NCI-H128 (cell line): ENCODE results near the gene CAPN8.

Experiments
- DNase-seq: peaks from one replicate; lab custom pipeline; 2025; ENCODE audit not compliant: unreplicated experiment; lab: John Stamatoyannopoulos, UW

CAPN8 gene

GRCh38 chr1:223657978-223658377 lies 7.5 kb downstream of the CAPN8 start:
- DNase-seq = no peak

- no peak for DNase-seq
Observed at GRCh38 chr1:223654083-223654482, 11.4 kb downstream of the CAPN8 start.

- DNase-seq = no peak
Observed at GRCh38 chr1:223653431-223653830, 12.1 kb downstream of the CAPN8 start.

- no peak for DNase-seq
Observed at GRCh38 chr1:223653015-223653414, 12.5 kb downstream of the CAPN8 start.

- no peak for DNase-seq
Observed at GRCh38 chr1:223652436-223652941, 13.0 kb downstream of the CAPN8 start.

GRCh38 chr1:223651291-223651991 lies 14.1 kb downstream of the CAPN8 start:
- DNase-seq = no peak

- DNase-seq = no peak
Observed at GRCh38 chr1:223650465-223650864, 15.0 kb downstream of the CAPN8 start.

GRCh38 chr1:223649222-223649621 lies 16.3 kb downstream of the CAPN8 start:
- DNase-seq = no peak

- DNase-seq = no peak
Observed at GRCh38 chr1:223647249-223647648, 18.3 kb downstream of the CAPN8 start.

GRCh38 chr1:223645903-223646302 lies 19.6 kb downstream of the CAPN8 start:
- no peak for DNase-seq

GRCh38 chr1:223642237-223642636 lies 23.3 kb downstream of the CAPN8 start:
- peak; percentile 66 for DNase-seq

GRCh38 chr1:223641523-223642039 lies 23.9 kb downstream of the CAPN8 start:
- no peak for DNase-seq

GRCh38 chr1:223639331-223639749 lies 26.2 kb downstream of the CAPN8 start:
- no peak for DNase-seq

- DNase-seq = no peak
Observed at GRCh38 chr1:223635236-223635635, 30.3 kb downstream of the CAPN8 start.

GRCh38 chr1:223634423-223634822 lies 31.1 kb downstream of the CAPN8 start:
- no peak for DNase-seq

- no peak for DNase-seq
Observed at GRCh38 chr1:223631956-223632355, 33.5 kb downstream of the CAPN8 start.

GRCh38 chr1:223631473-223631872 lies 34.0 kb downstream of the CAPN8 start:
- no peak for DNase-seq

GRCh38 chr1:223629126-223629457 lies 36.4 kb downstream of the CAPN8 start:
- no peak for DNase-seq

GRCh38 chr1:223628233-223629125 lies 37.0 kb downstream of the CAPN8 start:
- peak; percentile 50 for DNase-seq

- no peak for DNase-seq
Observed at GRCh38 chr1:223622132-223622842, 43.2 kb downstream of the CAPN8 start.

GRCh38 chr1:223621312-223621734 lies 44.2 kb downstream of the CAPN8 start:
- no peak for DNase-seq
